K562 (cell line): ENCODE data around the gene ZSCAN12. TPM values are rescaled to one million over a fixed set of nuclear protein-coding genes. Genes with fewer than 3 reads are reported as not detected.

Experiments used
- E2F6 ChIP-seq, 2 experiments: IDR thresholded peaks; 2 replicates each; pipeline ENCODE4 v1.6.1; 2011; ENCODE audit warnings: borderline replicate concordance in 1 of 2, control low read depth in 1 of 2, low read depth in 1 of 2, low read length in 1 of 2, mild to moderate bottlenecking in 1 of 2, mixed read lengths in 1 of 2, moderate library complexity in 1 of 2; ENCODE audit not compliant: insufficient read depth in 1 of 2, insufficient read length in 1 of 2, poor library complexity in 1 of 2, severe bottlenecking in 1 of 2; ENCODE audit errors: extremely low read depth in 1 of 2
- FOXP4 ChIP-seq: sonication (generic); formaldehyde crosslinking; IDR thresholded peaks from 2 replicates; pipeline ENCODE4 v1.8.0; 2022; ENCODE audit warnings: mild to moderate bottlenecking, missing genetic modification reagents, borderline replicate concordance
- GABPA ChIP-seq: fragments of 200-800 bp; sonication (Bioruptor generic); conservative IDR thresholded peaks from 2 replicates; pipeline ENCODE4 v1.6.1; 2016; ENCODE audit warnings: low read depth, missing genetic modification characterization, missing compliant biosample characterization
- GTF2E2 ChIP-seq: fragments of 200-800 bp; sonication (Bioruptor generic); IDR thresholded peaks from 2 replicates; pipeline ENCODE4 v1.6.1; 2016; ENCODE audit warnings: missing genetic modification characterization, missing compliant biosample characterization
- GTF3C2 ChIP-seq: IDR thresholded peaks from 3 replicates; pipeline ENCODE4 v1.6.1; 2011; ENCODE audit warnings: borderline replicate concordance, mild to moderate bottlenecking, moderate library complexity; ENCODE audit not compliant: insufficient read length; ENCODE audit errors: extremely low read depth
- HBP1 ChIP-seq: fragments of 450-650 bp; formaldehyde crosslinking; IDR thresholded peaks from 2 replicates; pipeline ENCODE4 v1.4.0; 2022; ENCODE audit warnings: missing genetic modification characterization
- LEF1 ChIP-seq: fragments of 450-650 bp; IDR thresholded peaks from 2 replicates; pipeline ENCODE4 v1.6.1; 2016; ENCODE audit warnings: mild to moderate bottlenecking
- MXD1 ChIP-seq: fragments of 250-450 bp; sonication (Bioruptor Pico); IDR thresholded peaks from 2 replicates; pipeline ENCODE4 v1.8.0; 2021; ENCODE audit warnings: borderline replicate concordance, mild to moderate bottlenecking, moderate library complexity; ENCODE audit not compliant: poor library complexity, severe bottlenecking
- MYNN ChIP-seq, 2 experiments: sonication (generic); formaldehyde crosslinking in 1 of 2; IDR thresholded peaks; 2 replicates each; pipeline versions ENCODE4 v1.5.0 to v1.6.1; 2016 to 2020; ENCODE audit warnings: antibody characterized with exemption in 1 of 2, missing genetic modification reagents in 1 of 2
- NR2C1 ChIP-seq, 2 experiments: fragments of 450-650 bp; IDR thresholded peaks; 2 replicates each; pipeline ENCODE4 v1.6.1; 2017; ENCODE audit warnings: mild to moderate bottlenecking in 2 of 2, antibody characterized with exemption in 1 of 2, inconsistent platforms in 1 of 2, missing compliant biosample characterization in 1 of 2, missing genetic modification characterization in 1 of 2
- NR4A1 ChIP-seq, 2 experiments: fragments of 250-450 bp in 1 of 2; fragments of 450-650 bp in 1 of 2; sonication (Bioruptor Pico) in 1 of 2; IDR thresholded peaks; 2 replicates each; pipeline versions ENCODE4 v1.4.0 to v1.6.1; 2016 to 2020; ENCODE audit warnings: mild to moderate bottlenecking in 2 of 2, missing compliant biosample characterization in 1 of 2, missing genetic modification characterization in 1 of 2, moderate library complexity in 1 of 2
- POLR3G ChIP-seq: IDR thresholded peaks from 2 replicates; pipeline ENCODE4 v1.6.1; 2011; ENCODE audit not compliant: insufficient read length, insufficient replicate concordance; ENCODE audit errors: extremely low read depth
- SRSF3 ChIP-seq: fragments of 200-400 bp; formaldehyde crosslinking; IDR thresholded peaks from 2 replicates; pipeline ENCODE4 v1.6.1; 2016; ENCODE audit warnings: mild to moderate bottlenecking, low read length, moderate library complexity; ENCODE audit not compliant: insufficient read depth
- ZBTB43 ChIP-seq: sonication (generic); formaldehyde crosslinking; IDR thresholded peaks from 2 replicates; pipeline ENCODE4 v1.8.0; 2023; ENCODE audit warnings: mild to moderate bottlenecking, missing genetic modification reagents
- ZNF146 ChIP-seq: IDR thresholded peaks from one replicate; pipeline ENCODE4 v1.6.1; 2018; ENCODE audit warnings: missing compliant biosample characterization; ENCODE audit not compliant: unreplicated experiment
- ZNF212 ChIP-seq: fragments of 450-650 bp; formaldehyde crosslinking; IDR thresholded peaks from 2 replicates; pipeline ENCODE4 v1.4.0; 2020; ENCODE audit warnings: mild to moderate bottlenecking
- polyA plus RNA-seq, 8 experiments: library from polyadenylated mRNA; depleted of rRNA in 4 of 8; stranded (reverse) in 5 of 8; unstranded in 3 of 8; fragments of >200 nt; fragmentation: Nextera tagmentation in 2 of 8; fragmentation: Illumina TruSeq in 1 of 8; extraction: Ambion mirVana in 2 of 8; extraction: Trizol in 1 of 8; gene quantifications; 2 replicates each; pipeline versions ENCODE4 v1.2.1 to v1.2.3, GENCODE V29; 2011 to 2014; ENCODE audit warnings: inconsistent platforms in 1 of 8, missing spikeins in 1 of 8
- total RNA-seq, 7 experiments: library from RNA; depleted of rRNA in 6 of 7; stranded (reverse); fragments of >200 nt in 6 of 7; fragmentation: Illumina TruSeq in 2 of 7; extraction: Trizol in 2 of 7; gene quantifications; 2 replicates each; pipeline versions ENCODE4 v1.2.1 to v1.2.3, GENCODE V29; 2011 to 2021; ENCODE audit warnings: low replicate concordance in 1 of 7

Gene ZSCAN12
- total and polyA plus RNA-seq, 9 of the 15 experiments (the other 6 are each of a cell fraction or from before 2014, with no cell fraction given) = 2.5 to 19.6 (median 12.5) TPM

GRCh38 chr6:28357036-28357435 is 42.5 kb downstream of the ZSCAN12 start (continued):
- TF ChIP-seq FOXP4 (CRISPR knock-in tag) (no peak), GTF3C2 (no peak), E2F6 (IDR thresholded peaks at IDR 0.05; ENCODE audit: borderline replicate concordance in 1 of 2, extremely low read depth in 1 of 2, insufficient read depth in 1 of 2, insufficient read length in 1 of 2, low read depth in 1 of 2, low read length in 1 of 2, poor library complexity in 1 of 2, severe bottlenecking in 1 of 2) (no peak), HBP1 (CRISPR knock-in tag) (no peak), SRSF3 (no peak), GABPA (peak; percentile 35; the same call in 1 of the 2 replicates), MYNN (IDR thresholded peaks at IDR 0.05) (no peak), MYNN (CRISPR knock-in tag; IDR thresholded peaks at IDR 0.05) (no peak), POLR3G (no peak), GTF2E2 (no peak), ZNF146 (no peak), ZBTB43 (CRISPR knock-in tag) (no peak), ZNF212 (CRISPR knock-in tag) (no peak), NR4A1 (CRISPR knock-in tag; IDR thresholded peaks at IDR 0.05) (no peak), NR4A1 (tag; IDR thresholded peaks at IDR 0.05) (peak; percentile 93), MXD1 (CRISPR knock-in tag) (no peak), LEF1 (0 out of 2 replicates have a peak, but pooled peaks have one; percentile 16), NR2C1 (IDR thresholded peaks at IDR 0.05) (no peak), NR2C1 (tag; IDR thresholded peaks at IDR 0.05) (peak; percentile 70; the same call in 1 of the 2 replicates)
